Measurements from ENCODE around the gene GTF3C2.

The GTF3C2 gene

DNA sequence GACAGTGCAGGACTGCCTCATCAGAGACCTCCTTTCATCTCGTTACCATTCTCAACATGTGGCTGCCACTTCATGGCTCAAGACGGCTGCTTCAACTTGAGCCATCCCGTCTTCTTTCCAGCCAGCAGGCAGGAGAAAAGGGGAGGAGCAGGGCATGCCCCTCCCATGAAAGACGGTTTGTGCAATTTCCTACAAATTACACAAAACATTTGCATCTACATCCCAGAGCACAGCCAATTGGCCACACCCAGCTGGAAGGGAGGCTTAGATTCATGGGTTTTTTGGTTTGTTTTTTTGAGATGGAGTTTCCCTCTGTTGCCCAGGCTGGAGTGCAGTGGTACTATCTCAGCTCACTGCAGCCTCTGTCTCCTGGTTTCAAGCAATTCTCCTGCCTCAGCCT is 60.1 kb downstream of the GTF3C2 start:
- DNase-seq (ENCODE audit: low spot score), result no peak

- DNase-seq (ENCODE audit: low spot score), result no peak
Observed at GRCh38 chr2:27294928-27295327, 61.6 kb downstream of the GTF3C2 start.

- DNase-seq (ENCODE audit: low spot score), result no peak
Observed at GRCh38 chr2:27291865-27292264, 64.7 kb downstream of the GTF3C2 start.

DNA sequence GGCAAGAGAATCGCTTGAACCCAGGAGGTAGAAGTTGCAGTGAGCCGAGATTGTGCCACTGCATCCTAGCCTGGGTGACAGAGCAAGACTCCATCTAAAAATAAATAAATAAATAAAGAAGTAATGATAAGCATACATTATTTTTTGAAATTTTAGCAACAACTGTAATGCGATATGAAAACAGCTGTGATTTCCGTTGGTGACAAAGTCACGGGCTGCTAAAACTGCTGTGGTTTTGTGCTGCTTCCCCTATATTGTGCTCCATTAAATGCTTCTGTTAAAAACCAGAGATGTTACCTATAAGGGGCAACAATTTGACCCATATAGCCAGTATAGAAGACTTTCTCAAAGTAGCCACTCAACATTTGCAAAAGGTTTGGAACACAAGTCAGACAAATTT is 66.0 kb downstream of the GTF3C2 start:
- DNase-seq (ENCODE audit: low spot score), result no peak

- DNase-seq (ENCODE audit: low spot score), result no peak
Observed at GRCh38 chr2:27288610-27289009, 68.0 kb downstream of the GTF3C2 start.

DNA sequence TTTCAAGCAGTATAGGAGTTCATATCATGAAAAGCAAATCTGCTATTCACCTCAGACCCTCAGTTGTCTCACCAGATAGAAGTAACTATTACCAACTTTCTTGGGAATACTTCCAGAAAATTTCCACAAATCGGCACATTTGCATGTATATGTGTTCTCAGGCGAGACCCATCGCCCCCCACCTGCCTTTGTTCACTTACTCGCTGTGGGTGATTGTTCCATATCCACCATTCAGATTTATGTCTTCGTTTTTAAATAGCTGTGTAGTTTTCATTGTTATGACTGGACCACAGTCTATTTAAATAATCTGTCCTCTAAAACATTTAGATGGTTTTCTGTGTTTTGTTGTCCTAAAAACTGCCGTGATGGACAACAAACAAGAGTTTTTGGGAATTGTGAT is 71.1 kb downstream of the GTF3C2 start:
- no peak for DNase-seq (ENCODE audit: low spot score)

- DNase-seq (ENCODE audit: low spot score), result no peak
Observed at GRCh38 chr2:27284996-27285395, 71.6 kb downstream of the GTF3C2 start.

GRCh38 chr2:27282892-27283291 is 73.7 kb downstream of the GTF3C2 start:
- DNase-seq (ENCODE audit: low spot score), result no peak

- DNase-seq (ENCODE audit: low spot score), result no peak
Observed at GRCh38 chr2:27281855-27282559, 74.6 kb downstream of the GTF3C2 start, which contains the start of gene TRIM54. Gene TRIM54 (plus strand): TSS chr2:27282429. CDS start chr2:27282732, 303 bp downstream.

GRCh38 chr2:27281442-27281841 is 75.1 kb downstream of the GTF3C2 start:
- DNase-seq (ENCODE audit: low spot score), result no peak

DNA sequence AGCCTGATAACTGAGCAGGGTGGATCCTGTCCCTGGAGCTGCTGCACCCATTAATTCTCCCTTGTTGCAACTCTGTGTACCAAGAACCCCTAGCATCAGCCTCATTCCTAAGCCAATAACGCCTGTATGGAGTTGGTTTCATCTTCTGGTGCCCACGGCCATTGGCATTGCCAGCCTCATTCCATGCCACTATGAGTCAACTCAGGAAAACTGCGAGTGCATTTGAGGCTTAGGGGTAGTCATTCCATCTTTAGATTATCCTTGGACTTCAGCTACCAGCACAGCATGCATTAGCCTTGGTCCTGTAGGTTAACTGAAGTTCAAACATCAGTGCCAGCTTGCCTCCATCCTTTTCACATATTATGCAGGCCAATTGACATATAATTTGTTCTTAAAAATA is 75.7 kb downstream of the GTF3C2 start:
- no peak for DNase-seq (ENCODE audit: low spot score)

GRCh38 chr2:27278010-27278409 is 78.6 kb downstream of the GTF3C2 start:
- DNase-seq (ENCODE audit: low spot score), result no peak
